Measurements from ENCODE around the gene ANKRD42. TPM values are rescaled to one million over a fixed set of nuclear protein-coding genes. Genes with fewer than 3 reads are reported as not detected.

The ANKRD42 gene
- total RNA-seq, 1 donor from 2014 or later: 9.8 TPM

- Mint-ChIP-seq H3K4me3 (ENCODE audit: unreplicated experiment) (no peak overlapping the region), H3K27ac (ENCODE audit: unreplicated experiment) (peak overlapping the region; percentile 16), H3K36me3 (ENCODE audit: unreplicated experiment) (peaks cover 23% of the 10 kb centered on the region), H3K4me1 (ENCODE audit: unreplicated experiment) (peaks cover 31% of the 10 kb centered on the region), H3K27me3 (ENCODE audit: unreplicated experiment) (no peaks in the 10 kb centered on the region), H3K9me3 (ENCODE audit: unreplicated experiment) (no peaks in the 10 kb centered on the region)
- TF ChIP-seq CTCF (IDR thresholded peaks at IDR 0.05): no peak
- DNase-seq (ENCODE audit: extremely low spot score, unreplicated experiment): no peak
Observed at GRCh38 chr11:83191491-83191890, 2.0 kb upstream of the ANKRD42 start.

- no peak for DNase-seq (ENCODE audit: extremely low spot score, unreplicated experiment)
- Mint-ChIP-seq H3K27me3 (ENCODE audit: unreplicated experiment) (no peaks in the 10 kb centered on the region), H3K27ac (ENCODE audit: unreplicated experiment) (peak overlapping the region; percentile 98), H3K4me3 (ENCODE audit: unreplicated experiment) (peak overlapping the region; percentile 98), H3K9me3 (ENCODE audit: unreplicated experiment) (no peaks in the 10 kb centered on the region), H3K36me3 (ENCODE audit: unreplicated experiment) (peaks cover 19% of the 10 kb centered on the region), H3K4me1 (ENCODE audit: unreplicated experiment) (peaks cover 35% of the 10 kb centered on the region)
- TF ChIP-seq CTCF (IDR thresholded peaks at IDR 0.05): no peak
Observed at GRCh38 chr11:83191986-83192385, 1.5 kb upstream of the ANKRD42 start.

GRCh38 chr11:83192606-83193245 lies 786 bp upstream of the ANKRD42 start:
- peak overlapping the region; percentile 98 for H3K4me3 Mint-ChIP-seq (ENCODE audit: unreplicated experiment)

GRCh38 chr11:83194281-83195142 lies 1.0 kb downstream of the ANKRD42 start:
- Mint-ChIP-seq H3K27ac (ENCODE audit: unreplicated experiment) (peak overlapping the region; percentile 98), H3K9me3 (ENCODE audit: unreplicated experiment) (no peaks in the 10 kb centered on the region), H3K27me3 (ENCODE audit: unreplicated experiment) (no peaks in the 10 kb centered on the region), H3K4me3 (ENCODE audit: unreplicated experiment) (peak overlapping the region; percentile 98), H3K4me1 (ENCODE audit: unreplicated experiment) (peaks cover 36% of the 10 kb centered on the region), H3K36me3 (ENCODE audit: unreplicated experiment) (peaks cover 13% of the 10 kb centered on the region)
- no peak for TF ChIP-seq CTCF (IDR thresholded peaks at IDR 0.05)
- DNase-seq (ENCODE audit: extremely low spot score, unreplicated experiment): peak; percentile 86

More at GRCh38 chr11:83192606-83193245, 786 bp upstream of the ANKRD42 start:
- Mint-ChIP-seq H3K9me3 (ENCODE audit: unreplicated experiment) (no peaks in the 10 kb centered on the region), H3K27me3 (ENCODE audit: unreplicated experiment) (no peaks in the 10 kb centered on the region), H3K4me1 (ENCODE audit: unreplicated experiment) (peaks cover 36% of the 10 kb centered on the region), H3K36me3 (ENCODE audit: unreplicated experiment) (peaks cover 14% of the 10 kb centered on the region), H3K27ac (ENCODE audit: unreplicated experiment) (peak overlapping the region; percentile 98)
- no peak for DNase-seq (ENCODE audit: extremely low spot score, unreplicated experiment)
- no peak for TF ChIP-seq CTCF (IDR thresholded peaks at IDR 0.05)

GRCh38 chr11:83195143-83195466 lies 1.6 kb downstream of the ANKRD42 start:
- Mint-ChIP-seq H3K27ac (ENCODE audit: unreplicated experiment) (peak overlapping the region; percentile 98), H3K36me3 (ENCODE audit: unreplicated experiment) (peaks cover 16% of the 10 kb centered on the region), H3K4me1 (ENCODE audit: unreplicated experiment) (peaks cover 36% of the 10 kb centered on the region), H3K27me3 (ENCODE audit: unreplicated experiment) (no peaks in the 10 kb centered on the region), H3K4me3 (ENCODE audit: unreplicated experiment) (peak overlapping the region; percentile 98), H3K9me3 (ENCODE audit: unreplicated experiment) (no peaks in the 10 kb centered on the region)
- TF ChIP-seq CTCF (IDR thresholded peaks at IDR 0.05): no peak
- DNase-seq (ENCODE audit: extremely low spot score, unreplicated experiment): no peak

Measured in osteocyte (in vitro differentiated cells).